Neural progenitor cell (in vitro differentiated cells): ENCODE measurements around the gene ATG5. TPM values are rescaled to one million over a fixed set of nuclear protein-coding genes. Genes with fewer than 3 reads are reported as not detected.
"Not testable (repeated sequence)": the region's sequence is repeated elsewhere in the genome, so short reads cannot be mapped to it uniquely, and the experiment has no call there.

ENCODE experiments used
- DNase-seq: peaks from one replicate; pipeline ENCODE4 v3.0.0-alpha.2; 2016; ENCODE audit warnings: low spot score
- H2AFZ ChIP-seq: fragments of 200-600 bp; sonication (generic); replicated peaks from 2 replicates; pipeline ENCODE4 v1.6.1; 2016; ENCODE audit warnings: antibody characterized with exemption
- H3F3A ChIP-seq: fragments of 200-600 bp; sonication (generic); 2 replicates; pipeline ENCODE4 v1.6.1; 2016; ENCODE audit warnings: antibody characterized with exemption, low read depth
- H3K27ac ChIP-seq: fragments of 200-600 bp; sonication (generic); 2 replicates; pipeline ENCODE4 v1.5.1; 2016; ENCODE audit warnings: mild to moderate bottlenecking
- H3K27me3 ChIP-seq: fragments of 200-600 bp; sonication (generic); 2 replicates; pipeline ENCODE4 v1.6.1; 2016; ENCODE audit warnings: mild to moderate bottlenecking, moderate library complexity
- H3K36me3 ChIP-seq: fragments of 200-600 bp; sonication (generic); 2 replicates; pipeline ENCODE4 v1.5.1; 2016
- H3K4me1 ChIP-seq: fragments of 200-600 bp; sonication (generic); 2 replicates; pipeline ENCODE4 v1.6.1; 2016; ENCODE audit warnings: mixed run types
- H3K4me2 ChIP-seq: fragments of 200-600 bp; sonication (generic); 2 replicates; pipeline ENCODE4 v1.6.1; 2016
- H3K4me3 ChIP-seq: fragments of 200-600 bp; sonication (generic); 2 replicates; pipeline ENCODE4 v1.5.1; 2016
- H3K79me2 ChIP-seq: fragments of 200-600 bp; sonication (generic); 2 replicates; pipeline ENCODE4 v1.6.1; 2016; ENCODE audit warnings: low read depth
- H3K9ac ChIP-seq: fragments of 200-600 bp; sonication (generic); 2 replicates; pipeline ENCODE4 v1.6.1; 2016
- H3K9me3 ChIP-seq: fragments of 200-600 bp; sonication (generic); 2 replicates; pipeline ENCODE4 v1.5.1; 2016; ENCODE audit warnings: low read depth
- H4K20me1 ChIP-seq: fragments of 200-600 bp; sonication (generic); 2 replicates; pipeline ENCODE4 v1.6.1; 2016; ENCODE audit warnings: low read depth
- H3K27ac Mint-ChIP-seq: 3 replicates; pipeline ENCODE4 v1.8.0; 2021; ENCODE audit warnings: mixed read lengths
- H3K27me3 Mint-ChIP-seq: 2 replicates; pipeline ENCODE4 v1.8.0; 2022; ENCODE audit warnings: low read depth, mild to moderate bottlenecking, inconsistent platforms, moderate library complexity, mixed read lengths; ENCODE audit not compliant: insufficient read depth
- H3K36me3 Mint-ChIP-seq: 3 replicates; pipeline ENCODE4 v1.8.0; 2021; ENCODE audit warnings: mixed read lengths
- H3K4me1 Mint-ChIP-seq: 3 replicates; pipeline ENCODE4 v1.8.0; 2021; ENCODE audit warnings: mixed read lengths
- H3K4me3 Mint-ChIP-seq: 3 replicates; pipeline ENCODE4 v1.8.0; 2021; ENCODE audit warnings: mild to moderate bottlenecking, moderate library complexity, mixed read lengths
- H3K9me3 Mint-ChIP-seq: 3 replicates; pipeline ENCODE4 v1.8.0; 2020; ENCODE audit warnings: mixed read lengths
- CTCF ChIP-seq: fragments of 200-600 bp; sonication (generic); IDR thresholded peaks from 2 replicates; pipeline ENCODE4 v1.5.1; 2017; ENCODE audit warnings: antibody characterized with exemption, mild to moderate bottlenecking
- EZH2 ChIP-seq: fragments of 200-600 bp; sonication (generic); IDR thresholded peaks from 2 replicates; pipeline ENCODE4 v1.6.1; 2017; ENCODE audit warnings: antibody characterized with exemption, mild to moderate bottlenecking, moderate library complexity
- EZH2phosphoT487 ChIP-seq: fragments of 200-600 bp; sonication (generic); IDR thresholded peaks from 2 replicates; pipeline ENCODE4 v1.6.1; 2017; ENCODE audit warnings: antibody characterized with exemption
- total RNA-seq: library from RNA; depleted of rRNA; stranded (reverse); fragments of >200 nt; gene quantifications from 2 replicates; pipeline ENCODE4 v1.2.3, GENCODE V29; 2015; ENCODE audit warnings: low replicate concordance

The ATG5 gene
- total RNA-seq, 1 donor from 2014 or later = 45.0 TPM

- H3K4me3 Mint-ChIP-seq = no peak overlapping the region
- Histone ChIP-seq H3K4me1 (no peaks in the 10 kb centered on the region), H3K4me2 (no peak overlapping the region), H3K9me3 (no peaks in the 10 kb centered on the region), H3K27ac (no peak overlapping the region), H3K36me3 (no peaks in the 10 kb centered on the region), H3F3A (no peaks in the 10 kb centered on the region), H4K20me1 (no peaks in the 10 kb centered on the region), H3K27me3 (no peaks in the 10 kb centered on the region), H3K9ac (no peak overlapping the region), H2AFZ (no peak overlapping the region), H3K4me3 (no peak overlapping the region), H3K79me2 (no peaks in the 10 kb centered on the region)
- TF ChIP-seq CTCF (no peak), EZH2phosphoT487 (no peak), EZH2 (no peak)
- no peaks in the 10 kb centered on the region for H3K9me3 Mint-ChIP-seq
- DNase-seq = no peak
- no peaks in the 10 kb centered on the region for H3K27me3 Mint-ChIP-seq
- peaks cover 2% of the 10 kb centered on the region for H3K36me3 Mint-ChIP-seq
- H3K27ac Mint-ChIP-seq = no peak overlapping the region
- H3K4me1 Mint-ChIP-seq = no peaks in the 10 kb centered on the region
Measured at GRCh38 chr6:106252687-106253086, 72.9 kb downstream of the ATG5 start.

GRCh38 chr6:106251531-106252255, 73.9 kb downstream of the ATG5 start:
- not testable (repeated sequence) for H3K9ac ChIP-seq, H3K9me3 Mint-ChIP-seq, H3K27ac Mint-ChIP-seq

DNA sequence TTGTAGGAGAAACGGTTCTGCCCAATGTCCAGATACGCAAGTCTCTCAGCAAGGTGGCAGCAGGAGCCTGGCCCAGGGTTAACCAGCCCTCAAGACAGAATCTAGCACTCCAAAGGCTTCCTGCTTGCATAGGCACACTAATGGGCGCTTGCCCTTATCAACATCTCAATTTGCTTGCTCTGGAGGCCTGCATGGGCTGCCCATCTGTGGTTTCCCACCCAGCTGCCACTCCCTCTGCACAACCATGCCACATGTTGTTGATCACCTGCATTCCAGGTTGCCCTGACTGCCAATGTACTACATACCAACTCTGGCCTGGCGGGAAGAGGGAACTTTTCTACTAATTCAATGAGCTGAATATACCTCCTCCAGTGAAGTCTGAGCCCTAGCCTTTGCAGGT, 74.6 kb downstream of the ATG5 start:
- Histone ChIP-seq H3K36me3 (no peaks in the 10 kb centered on the region), H2AFZ (no peak overlapping the region), H3K79me2 (no peaks in the 10 kb centered on the region), H3K4me3 (no peak overlapping the region), H3F3A (no peaks in the 10 kb centered on the region), H3K9ac (no peak overlapping the region), H4K20me1 (no peaks in the 10 kb centered on the region), H3K27me3 (no peaks in the 10 kb centered on the region), H3K9me3 (no peaks in the 10 kb centered on the region), H3K4me2 (no peak overlapping the region), H3K4me1 (no peaks in the 10 kb centered on the region), H3K27ac (no peak overlapping the region)
- Mint-ChIP-seq H3K27me3 (no peaks in the 10 kb centered on the region), H3K9me3 (no peaks in the 10 kb centered on the region), H3K4me1 (no peaks in the 10 kb centered on the region), H3K36me3 (peaks cover 2% of the 10 kb centered on the region), H3K4me3 (no peak overlapping the region), H3K27ac (no peak overlapping the region)
- TF ChIP-seq EZH2phosphoT487 (no peak), EZH2 (no peak), CTCF (no peak)
- no peak for DNase-seq

More at GRCh38 chr6:106251531-106252255, 73.9 kb downstream of the ATG5 start:
- not testable (repeated sequence) for H3K4me3 ChIP-seq, DNase-seq, H3K27me3 ChIP-seq, H4K20me1 ChIP-seq, H3K4me1 Mint-ChIP-seq, H3K4me1 ChIP-seq, H3K36me3 ChIP-seq, H3K79me2 ChIP-seq, H3K27me3 Mint-ChIP-seq, H3K27ac ChIP-seq, H3K36me3 Mint-ChIP-seq, H3K4me2 ChIP-seq, H3F3A ChIP-seq, H2AFZ ChIP-seq, H3K4me3 Mint-ChIP-seq, H3K9me3 ChIP-seq

DNA sequence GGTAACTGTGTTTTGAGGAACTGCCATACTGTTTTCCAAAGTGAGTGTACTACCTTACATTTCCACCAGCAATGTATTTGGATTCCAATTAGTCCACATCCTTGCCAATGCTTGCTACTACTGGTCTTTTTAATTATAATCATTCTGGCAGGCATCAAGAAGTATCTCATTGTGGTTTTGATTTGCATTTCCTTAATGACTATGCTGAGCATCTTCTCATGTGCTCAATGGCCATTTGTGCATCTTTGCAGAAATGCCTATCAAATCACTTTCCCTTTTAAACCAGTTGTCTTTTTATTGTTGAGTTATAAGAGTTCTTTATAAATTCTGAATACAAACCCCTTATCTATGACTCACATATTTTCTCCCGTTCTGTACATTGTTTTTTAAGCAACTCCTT, 75.9 kb downstream of the ATG5 start:
- H3K9ac ChIP-seq = no peak overlapping the region
- H3K27ac Mint-ChIP-seq = no peak overlapping the region
- H3K27me3 ChIP-seq = no peaks in the 10 kb centered on the region
- H3K4me3 Mint-ChIP-seq = no peak overlapping the region
- no peaks in the 10 kb centered on the region for H3K36me3 ChIP-seq
- H2AFZ ChIP-seq = no peak overlapping the region
- no peaks in the 10 kb centered on the region for H4K20me1 ChIP-seq
- no peaks in the 10 kb centered on the region for H3K4me1 ChIP-seq
- H3K9me3 ChIP-seq = no peaks in the 10 kb centered on the region
- TF ChIP-seq EZH2 (no peak), EZH2phosphoT487 (no peak), CTCF (no peak)
- H3K27me3 Mint-ChIP-seq = no peaks in the 10 kb centered on the region
- H3K27ac ChIP-seq = no peak overlapping the region
- H3K4me1 Mint-ChIP-seq = no peaks in the 10 kb centered on the region
- no peaks in the 10 kb centered on the region for H3K79me2 ChIP-seq
- H3K4me2 ChIP-seq = no peak overlapping the region
- no peaks in the 10 kb centered on the region for H3F3A ChIP-seq
- peaks cover 2% of the 10 kb centered on the region for H3K36me3 Mint-ChIP-seq
- DNase-seq = no peak
- H3K4me3 ChIP-seq = no peak overlapping the region
- H3K9me3 Mint-ChIP-seq = no peaks in the 10 kb centered on the region
